Kidney epithelial cell (primary cell): Measurements from ENCODE around the gene UBR7. TPM values are rescaled to one million over a fixed set of nuclear protein-coding genes. Genes with fewer than 3 reads are reported as not detected.

Experiments
- DNase-seq: peaks from one replicate; pipeline ENCODE4 v3.0.0-alpha.2; 2010; ENCODE audit warnings: low read depth
- H3K27me3 ChIP-seq: 2 replicates; pipeline ENCODE4 v1.6.0; 2011; ENCODE audit warnings: low read length; ENCODE audit not compliant: control insufficient read depth, insufficient read depth
- H3K36me3 ChIP-seq: 2 replicates; pipeline ENCODE4 v1.5.1; 2011; ENCODE audit warnings: low read length; ENCODE audit not compliant: control insufficient read depth, insufficient read depth
- H3K4me3 ChIP-seq: 2 replicates; pipeline ENCODE4 v1.5.1; 2011; ENCODE audit warnings: low read depth, mild to moderate bottlenecking, control low read depth, low read length
- total RNA-seq: library from RNA; depleted of rRNA; stranded (reverse); fragments of >200 nt; gene quantifications from 2 replicates; pipeline ENCODE4 v1.2.3, GENCODE V29; 2015
- TF ChIP-seq, protein P1 (sequence below): IDR thresholded peaks from 2 replicates; pipeline ENCODE4 v1.5.1; 2011; ENCODE audit warnings: mild to moderate bottlenecking, moderate library complexity, low read length, control low read depth, inconsistent platforms; ENCODE audit not compliant: insufficient read depth, poor library complexity, severe bottlenecking

The UBR7 gene
- total RNA-seq, 1 donor from 2014 or later: 16.1 TPM

DNA sequence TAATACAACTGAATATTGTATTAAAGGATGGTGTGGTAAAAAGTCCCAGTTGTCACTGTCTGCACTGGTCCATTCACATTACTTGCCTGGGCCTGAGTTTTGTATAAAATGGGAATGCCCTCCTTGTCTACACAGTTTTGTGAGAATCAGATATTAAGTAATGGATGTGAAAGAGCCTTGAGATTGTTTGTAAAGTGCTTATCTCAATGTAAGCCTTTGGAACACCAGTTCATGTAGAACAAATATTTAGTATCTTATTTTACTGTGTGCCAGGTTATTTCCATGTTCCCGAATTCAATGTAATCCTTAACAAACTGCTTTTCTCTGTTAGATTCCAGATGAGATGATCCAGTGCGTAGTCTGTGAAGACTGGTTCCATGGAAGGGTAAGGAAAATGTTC is 7.5 kb downstream of the UBR7 start:
- Histone ChIP-seq H3K36me3 (peaks cover 1% of the 10 kb centered on the region), H3K4me3 (no peak overlapping the region), H3K27me3 (no peaks in the 10 kb centered on the region)
- TF ChIP-seq, protein P1, sequence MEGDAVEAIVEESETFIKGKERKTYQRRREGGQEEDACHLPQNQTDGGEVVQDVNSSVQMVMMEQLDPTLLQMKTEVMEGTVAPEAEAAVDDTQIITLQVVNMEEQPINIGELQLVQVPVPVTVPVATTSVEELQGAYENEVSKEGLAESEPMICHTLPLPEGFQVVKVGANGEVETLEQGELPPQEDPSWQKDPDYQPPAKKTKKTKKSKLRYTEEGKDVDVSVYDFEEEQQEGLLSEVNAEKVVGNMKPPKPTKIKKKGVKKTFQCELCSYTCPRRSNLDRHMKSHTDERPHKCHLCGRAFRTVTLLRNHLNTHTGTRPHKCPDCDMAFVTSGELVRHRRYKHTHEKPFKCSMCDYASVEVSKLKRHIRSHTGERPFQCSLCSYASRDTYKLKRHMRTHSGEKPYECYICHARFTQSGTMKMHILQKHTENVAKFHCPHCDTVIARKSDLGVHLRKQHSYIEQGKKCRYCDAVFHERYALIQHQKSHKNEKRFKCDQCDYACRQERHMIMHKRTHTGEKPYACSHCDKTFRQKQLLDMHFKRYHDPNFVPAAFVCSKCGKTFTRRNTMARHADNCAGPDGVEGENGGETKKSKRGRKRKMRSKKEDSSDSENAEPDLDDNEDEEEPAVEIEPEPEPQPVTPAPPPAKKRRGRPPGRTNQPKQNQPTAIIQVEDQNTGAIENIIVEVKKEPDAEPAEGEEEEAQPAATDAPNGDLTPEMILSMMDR: no peak
- no peak for DNase-seq

DNA sequence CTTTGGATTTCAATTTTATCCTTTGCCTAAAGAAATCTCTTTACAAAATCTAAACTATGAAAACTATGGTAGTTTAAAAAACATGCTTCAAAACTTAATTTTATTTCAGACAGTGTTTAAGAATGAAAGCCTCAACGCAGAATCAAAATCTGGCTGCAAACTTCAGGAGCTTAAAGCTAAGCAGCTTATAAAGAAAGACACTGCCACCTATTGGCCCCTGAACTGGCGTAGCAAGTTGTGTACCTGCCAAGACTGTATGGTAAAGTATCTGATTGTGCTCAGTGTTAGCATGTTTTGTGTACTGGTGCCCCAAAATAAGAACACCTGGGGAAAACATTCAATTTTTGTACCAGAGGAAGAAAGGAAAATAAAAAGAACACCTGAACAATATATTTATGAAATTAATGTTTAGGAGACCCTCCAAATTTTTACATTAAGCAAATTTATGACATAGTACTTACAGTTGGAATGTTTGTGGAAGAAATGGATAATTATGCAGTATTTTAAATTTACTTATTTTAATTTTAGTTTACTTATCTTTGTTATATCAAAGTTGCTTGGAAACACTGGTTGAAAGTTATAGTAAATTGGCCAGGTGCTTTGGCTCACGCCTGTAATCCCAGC is 12.2 kb downstream of the UBR7 start:
- Histone ChIP-seq H3K36me3 (peaks cover 1% of the 10 kb centered on the region), H3K27me3 (no peaks in the 10 kb centered on the region), H3K4me3 (no peak overlapping the region)
- TF ChIP-seq, protein P1: peak; percentile 78
- DNase-seq: peak; percentile 48

DNA sequence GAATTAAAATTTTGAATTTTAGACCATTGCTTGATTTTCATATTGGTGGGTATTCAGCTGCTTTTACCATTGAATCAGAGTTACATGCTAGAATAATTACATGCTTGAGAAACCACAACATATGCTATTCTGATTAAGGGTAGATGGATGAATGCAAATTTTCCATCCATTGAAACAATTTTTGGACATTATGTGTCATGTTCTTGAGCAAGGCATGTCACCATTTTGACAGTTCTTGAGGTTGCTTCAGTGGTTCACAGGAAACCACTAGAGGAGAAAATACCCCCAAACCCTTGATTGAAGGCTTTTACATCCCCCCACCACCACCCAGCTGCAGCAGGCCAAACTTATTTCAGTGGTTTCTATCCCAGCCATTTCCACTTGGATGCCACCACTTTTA is 13.5 kb downstream of the UBR7 start:
- Histone ChIP-seq H3K4me3 (no peak overlapping the region), H3K27me3 (no peaks in the 10 kb centered on the region), H3K36me3 (peaks cover 1% of the 10 kb centered on the region)
- no peak for DNase-seq
- TF ChIP-seq, protein P1: no peak

DNA sequence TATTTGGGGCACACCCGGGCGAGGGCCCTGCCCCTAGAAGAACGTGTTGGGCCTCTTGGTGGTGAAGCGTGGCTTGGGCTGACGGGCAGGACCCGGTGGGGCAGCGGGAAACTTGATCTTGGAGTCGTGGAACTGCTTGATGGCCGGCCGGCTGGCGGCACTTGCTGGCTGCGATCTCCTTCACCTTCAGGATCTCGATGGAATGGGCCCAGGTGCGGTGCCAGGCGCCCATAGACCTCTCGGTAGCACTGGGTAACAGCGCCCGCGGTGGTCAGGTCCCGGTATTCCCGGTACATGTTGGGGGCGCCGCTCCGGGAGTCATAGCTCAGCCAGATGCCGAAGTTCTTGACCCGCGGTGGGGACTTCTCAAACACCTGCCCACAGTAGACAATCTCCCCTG is 16.5 kb downstream of the UBR7 start:
- H3K4me3 ChIP-seq: no peak overlapping the region
- H3K27me3 ChIP-seq: no peaks in the 10 kb centered on the region
- DNase-seq: no peak
- H3K36me3 ChIP-seq: no peaks in the 10 kb centered on the region
- TF ChIP-seq, protein P1: no peak

DNA sequence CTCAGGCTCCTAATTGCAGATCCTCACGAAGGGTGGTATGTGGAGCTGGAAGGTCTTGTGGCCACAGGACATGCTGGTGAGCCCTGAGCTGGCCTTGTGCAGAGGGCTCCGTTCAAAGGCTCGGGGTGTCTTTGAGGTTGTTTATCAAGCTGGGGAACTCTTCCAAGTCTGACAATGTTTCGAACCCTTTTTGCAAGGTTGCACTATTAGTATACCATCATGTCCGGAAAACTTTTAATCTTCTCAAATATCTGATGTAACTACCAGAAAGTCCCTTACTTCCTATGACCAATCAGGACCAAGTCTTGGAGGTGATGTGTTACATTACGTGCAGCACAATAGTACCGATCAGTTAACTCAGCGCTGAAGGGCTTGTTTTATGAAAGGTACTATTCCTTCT is 21.5 kb downstream of the UBR7 start:
- Histone ChIP-seq H3K4me3 (no peak overlapping the region), H3K36me3 (no peaks in the 10 kb centered on the region), H3K27me3 (no peaks in the 10 kb centered on the region)
- TF ChIP-seq, protein P1: no peak
- DNase-seq: no peak

DNA sequence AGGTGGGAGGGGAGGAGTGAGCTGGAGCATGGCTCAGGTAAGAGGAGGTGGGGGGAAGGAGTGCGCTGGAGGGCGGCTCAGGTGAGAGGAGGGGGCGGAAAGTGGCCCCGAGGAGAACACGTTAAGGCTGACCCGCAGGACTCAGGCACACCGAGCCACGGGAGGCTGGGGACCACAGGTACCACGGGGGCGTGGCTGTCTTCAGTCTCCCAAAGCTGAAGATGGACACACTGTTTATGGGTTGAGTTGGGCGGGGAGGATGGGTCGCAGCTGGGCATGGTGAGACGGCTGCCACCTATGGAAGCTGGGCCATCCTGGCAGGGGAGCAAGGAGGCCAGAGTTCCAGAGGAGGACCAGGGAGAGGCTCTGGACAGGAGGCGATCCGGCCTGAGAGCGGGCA is 23.5 kb downstream of the UBR7 start:
- no peak for DNase-seq
- TF ChIP-seq, protein P1: no peak
- Histone ChIP-seq H3K36me3 (no peaks in the 10 kb centered on the region), H3K27me3 (no peaks in the 10 kb centered on the region), H3K4me3 (no peak overlapping the region)
